GM23248 (cell line): Measurements from ENCODE around the gene CSRP2.

Experiments
- EZH2 ChIP-seq: fragments of 200-600 bp; sonication (generic); IDR thresholded peaks from 2 replicates; pipeline ENCODE4 v1.6.1; 2018; ENCODE audit warnings: antibody characterized with exemption, mild to moderate bottlenecking; ENCODE audit not compliant: insufficient read depth, poor library complexity, severe bottlenecking
- EZH2phosphoT487 ChIP-seq: fragments of 200-600 bp; sonication (generic); IDR thresholded peaks from 2 replicates; pipeline ENCODE4 v1.6.1; 2018; ENCODE audit warnings: antibody characterized with exemption, moderate library complexity, mild to moderate bottlenecking, low read depth; ENCODE audit not compliant: insufficient read depth

DNA sequence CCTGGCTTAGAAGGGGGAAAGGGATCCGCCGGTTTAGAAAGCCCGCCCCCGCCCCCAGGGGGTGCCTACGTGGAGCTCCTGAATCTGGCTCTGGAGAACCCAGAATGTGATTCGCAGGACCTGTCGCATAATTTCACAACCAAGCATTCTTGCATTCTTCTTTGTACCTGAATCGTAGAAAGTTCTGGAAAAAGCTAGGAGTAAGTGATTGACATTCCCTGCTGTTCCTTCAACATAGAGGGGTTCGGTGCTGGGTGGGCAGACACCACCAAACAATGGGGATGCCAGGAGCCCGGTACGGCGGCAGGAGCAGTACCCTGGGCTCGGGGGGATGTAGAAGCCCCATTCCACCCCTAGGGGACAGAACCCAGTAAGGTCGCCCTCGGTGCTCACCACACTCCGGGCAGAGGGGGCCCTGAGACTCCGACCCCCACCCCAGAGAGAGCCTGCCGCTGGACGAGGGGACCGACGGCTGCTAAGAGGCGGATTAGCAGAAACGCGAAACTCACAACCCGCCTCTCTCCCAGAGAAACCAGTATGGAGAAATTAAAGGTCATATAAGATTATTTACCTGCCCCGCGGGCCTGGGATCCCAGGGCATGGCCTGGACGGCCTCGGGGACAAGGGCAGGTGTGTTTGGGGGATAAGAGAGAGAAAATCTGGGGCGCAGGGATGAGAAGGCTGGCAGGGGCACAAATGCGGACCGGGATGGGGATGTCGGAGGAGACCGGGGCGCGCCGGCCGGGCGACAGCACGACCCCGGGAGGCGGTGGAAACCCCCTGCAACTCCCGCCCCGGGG is 520 bp downstream of the CSRP2 start:
- TF ChIP-seq EZH2 (no peak), EZH2phosphoT487 (no peak)
